HG02981 (cell line): ENCODE results near the gene SRP9.

Source experiments
- ATAC-seq: cut with Tn5 transposase; IDR thresholded peaks from one replicate; pipeline ENCODE4 v1.9.1; 2021; ENCODE audit warnings: mild to moderate bottlenecking, moderate library complexity; ENCODE audit not compliant: unreplicated experiment

The SRP9 gene, protein sequence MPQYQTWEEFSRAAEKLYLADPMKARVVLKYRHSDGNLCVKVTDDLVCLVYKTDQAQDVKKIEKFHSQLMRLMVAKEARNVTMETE

GRCh38 chr1:225777583-225778336, at the start of gene SRP9:
TSS of gene SRP9 (plus strand) at chr1:225777826. CDS start at chr1:225777941, 115 bp downstream.
- peak; percentile 99 for ATAC-seq

GRCh38 chr1:225731491-225731890, 46.1 kb upstream of the SRP9 start:
- ATAC-seq: no peak

- no peak for ATAC-seq
Measured at GRCh38 chr1:225733254-225733653, 44.4 kb upstream of the SRP9 start.

DNA sequence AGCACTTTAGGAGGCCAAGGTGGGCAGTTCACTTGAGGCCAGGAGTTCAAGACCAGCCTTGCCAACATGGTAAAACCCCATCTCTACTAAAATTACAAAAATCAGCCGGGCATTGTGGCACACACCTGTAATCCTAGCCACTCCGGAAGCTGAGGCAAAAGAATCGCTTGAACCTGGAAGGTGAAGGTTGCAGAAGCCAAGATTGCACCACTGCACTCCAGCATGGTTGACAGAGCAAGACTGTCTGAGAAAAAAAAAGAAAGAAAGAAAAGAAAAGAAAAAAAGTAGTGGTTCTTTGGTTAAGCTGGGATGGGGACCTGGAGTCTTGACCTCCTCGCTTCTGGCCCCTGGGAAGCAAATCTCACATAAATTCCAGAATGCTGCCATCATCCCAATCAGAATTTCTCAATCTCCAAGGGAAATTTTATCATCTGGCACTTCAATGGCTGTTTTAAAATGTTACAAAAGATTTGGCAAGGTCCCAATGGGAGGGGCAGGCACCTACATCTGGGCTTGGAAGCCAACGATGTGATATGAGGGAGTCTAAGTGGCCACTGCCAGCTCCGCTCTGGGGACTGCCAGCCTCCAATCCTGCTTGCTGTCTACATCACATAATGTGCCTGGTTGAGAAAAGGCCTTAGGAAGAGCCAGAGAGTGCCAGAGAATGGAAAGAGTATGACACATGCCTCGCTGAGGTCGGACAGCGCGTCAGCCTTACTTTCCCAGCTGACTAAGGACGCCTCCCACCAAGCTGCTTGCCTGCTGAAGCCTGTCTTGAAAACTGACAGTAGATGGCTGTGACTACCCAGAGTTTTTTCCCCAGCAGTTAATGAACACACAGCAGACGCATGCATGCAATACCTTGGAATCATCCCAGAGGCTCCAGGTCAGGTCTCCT, 42.1 kb upstream of the SRP9 start:
- no peak for ATAC-seq

DNA sequence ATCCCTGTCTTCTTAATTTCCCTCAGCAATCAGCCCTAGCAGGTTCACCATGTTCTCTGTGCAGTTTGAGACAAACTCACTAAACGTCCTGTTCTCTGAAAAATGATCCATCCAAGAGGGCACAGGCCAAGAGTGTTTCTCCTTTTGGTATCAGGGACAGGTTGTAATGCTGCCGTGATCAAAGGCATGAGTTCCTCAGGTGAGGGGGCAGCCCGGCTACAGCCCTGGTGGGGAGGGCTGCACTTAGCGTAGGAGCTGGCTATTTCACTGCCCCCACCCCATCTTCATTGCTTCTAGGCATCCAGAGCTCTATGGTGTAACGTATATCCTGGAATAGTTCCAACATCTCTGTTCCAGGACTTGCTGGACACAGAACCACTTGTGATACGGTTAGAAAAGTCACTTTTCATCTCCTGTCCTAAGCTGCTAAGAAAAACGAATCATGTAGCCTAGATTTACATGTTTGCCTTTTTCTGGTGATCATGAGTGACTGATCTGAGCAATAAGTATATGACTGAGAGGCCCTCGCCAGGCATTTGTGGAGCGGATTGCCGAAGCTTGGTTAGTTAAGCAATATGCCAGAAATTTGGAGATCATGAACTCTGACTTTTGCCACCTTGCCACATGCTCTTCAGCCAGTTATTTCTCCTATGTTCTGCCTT, 41.1 kb upstream of the SRP9 start:
- no peak for ATAC-seq

DNA sequence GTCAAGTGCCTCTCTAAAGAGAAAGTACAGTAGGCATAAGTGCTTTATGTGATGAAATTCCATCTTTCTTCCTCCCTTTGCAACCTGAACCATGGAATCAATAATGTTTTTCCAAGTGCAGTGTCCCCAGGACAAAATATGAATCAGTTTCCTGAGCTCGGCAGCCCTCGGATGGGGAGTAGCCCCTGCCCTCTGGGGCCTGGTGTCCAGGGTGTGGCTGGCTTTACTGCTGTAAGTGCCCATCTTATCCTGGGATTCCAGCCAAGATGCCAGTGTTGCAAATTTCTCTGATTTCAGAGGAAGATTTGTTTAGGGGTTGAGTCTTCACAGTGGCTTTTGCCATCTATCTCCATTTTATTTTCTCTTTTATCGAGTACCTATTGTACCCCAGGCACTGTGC, 40.5 kb upstream of the SRP9 start:
- ATAC-seq: no peak

DNA sequence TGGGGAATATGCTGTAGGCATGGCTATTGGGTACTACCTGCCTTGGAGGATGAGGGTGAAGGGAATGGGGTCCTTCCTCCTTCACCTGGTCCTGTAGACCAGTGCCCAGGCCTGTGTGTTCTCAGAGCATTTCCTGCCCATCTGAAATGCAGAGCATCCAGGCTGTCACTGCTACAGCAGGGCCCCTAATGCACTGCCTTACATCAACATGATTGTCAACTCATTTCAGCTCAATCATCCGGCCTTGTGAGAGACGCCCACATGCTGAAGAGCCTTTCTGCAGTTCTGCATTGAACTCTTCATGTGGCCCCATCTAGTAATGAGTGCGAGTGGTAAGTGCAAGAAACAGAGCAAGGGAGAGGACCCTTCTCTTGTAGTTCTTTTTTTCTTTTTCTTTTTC, 39.8 kb upstream of the SRP9 start:
- ATAC-seq: no peak

DNA sequence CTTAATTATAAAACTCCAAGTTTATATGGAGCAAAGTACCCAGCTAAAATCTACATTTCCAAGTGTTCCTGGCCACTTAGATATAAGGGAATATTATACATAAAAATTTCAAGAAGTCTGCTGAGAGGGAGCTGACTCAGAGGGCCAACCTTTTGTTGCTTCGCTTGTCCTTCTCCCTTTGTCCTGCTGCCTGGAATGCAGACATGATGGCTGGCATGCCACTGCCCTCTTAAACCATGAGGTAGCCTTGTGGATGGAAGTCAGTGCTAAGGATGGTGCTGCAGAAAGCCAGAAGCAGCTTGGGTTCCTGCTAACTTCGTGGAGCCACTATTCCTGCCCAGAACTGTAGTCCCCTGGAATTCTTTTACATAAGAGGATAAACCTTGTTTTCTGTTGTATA, 38.9 kb upstream of the SRP9 start:
- ATAC-seq: no peak

DNA sequence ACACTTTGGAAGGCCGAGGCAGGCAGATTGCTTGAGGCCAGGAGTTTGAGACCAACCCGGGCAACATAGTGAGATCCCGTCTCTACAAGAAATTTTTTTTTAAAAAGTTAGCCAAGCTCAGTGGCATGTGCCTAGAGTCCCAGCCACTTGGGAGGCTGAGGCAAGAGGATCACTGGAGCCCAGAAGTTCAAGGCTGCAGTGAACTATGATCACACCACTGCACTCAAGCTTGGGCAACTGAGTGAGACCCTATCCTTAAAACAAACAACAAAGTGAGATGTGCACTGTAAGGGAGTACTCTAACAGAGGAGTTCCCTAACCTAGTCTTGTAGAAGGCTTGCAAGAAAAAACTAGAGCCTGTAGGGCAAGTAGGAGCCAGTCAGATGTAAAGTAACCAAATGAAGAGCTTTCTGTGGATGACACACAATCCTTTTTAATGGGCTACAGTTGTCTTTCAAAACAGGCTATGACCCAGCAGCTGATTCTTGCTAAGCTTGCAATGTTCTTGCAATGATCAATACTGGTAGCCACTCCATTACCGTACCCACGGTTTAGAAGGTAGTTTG, 38.0 kb upstream of the SRP9 start:
- ATAC-seq: no peak

DNA sequence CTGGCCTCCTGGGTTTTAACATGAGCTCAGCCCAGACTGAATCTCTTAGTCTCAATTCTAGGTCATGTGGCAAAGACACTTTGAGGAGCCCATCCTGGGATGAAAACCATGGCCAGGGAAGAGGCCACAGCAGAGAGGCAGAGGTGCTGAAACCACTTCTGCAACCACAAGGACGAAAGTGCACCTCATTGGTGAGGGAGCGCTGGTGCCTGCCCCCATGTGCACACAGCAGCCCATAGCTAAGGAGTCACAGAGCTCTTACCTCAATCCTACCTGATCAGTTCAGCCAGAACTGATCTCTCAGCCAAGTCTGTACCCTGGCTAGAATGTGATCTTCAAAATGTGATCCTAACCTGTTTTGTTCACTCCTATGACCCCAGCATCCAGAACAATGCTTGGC, 32.9 kb upstream of the SRP9 start:
- no peak for ATAC-seq

GRCh38 chr1:225745273-225745672, 32.4 kb upstream of the SRP9 start:
- ATAC-seq: no peak

- no peak for ATAC-seq
Measured at GRCh38 chr1:225746361-225747179, 31.1 kb upstream of the SRP9 start.

DNA sequence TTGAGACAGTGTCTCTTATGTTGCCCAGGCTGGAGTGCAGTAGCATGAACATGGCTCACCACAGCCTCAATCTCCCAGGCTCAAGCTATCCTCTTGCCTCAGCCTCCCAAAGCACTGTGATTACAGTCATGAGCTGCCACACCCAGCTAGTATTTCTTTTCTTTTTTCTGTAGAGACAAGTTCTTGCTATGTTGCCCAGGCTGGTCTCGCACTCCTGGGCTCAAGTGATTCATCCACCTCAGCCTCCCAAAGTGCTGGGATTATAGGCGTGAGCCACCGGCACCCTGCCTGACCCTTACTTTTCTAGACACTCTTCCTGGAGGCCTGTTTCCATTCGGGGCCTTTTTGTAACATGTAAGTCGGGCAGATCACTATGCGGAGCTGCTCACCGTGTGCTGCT, 30.1 kb upstream of the SRP9 start:
- no peak for ATAC-seq

DNA sequence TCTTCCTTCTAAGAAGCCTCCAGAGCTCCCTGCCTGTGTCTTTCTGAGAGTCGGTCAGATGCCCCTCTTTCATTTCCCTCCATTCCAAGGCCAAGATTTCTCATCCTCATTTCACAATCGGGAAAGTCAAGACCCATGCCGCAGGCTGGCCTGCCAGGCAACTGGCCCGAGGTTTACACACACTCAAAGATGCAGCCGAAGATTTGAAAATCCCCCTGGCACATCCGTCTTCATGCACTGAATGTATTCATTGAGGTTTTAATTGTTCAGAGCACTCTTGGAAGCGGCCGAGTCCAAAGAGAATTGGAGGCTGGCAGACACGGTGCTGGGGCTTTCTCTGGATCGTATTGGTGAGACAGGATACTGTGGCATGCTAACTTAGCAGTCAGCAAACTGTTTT, 29.1 kb upstream of the SRP9 start:
- ATAC-seq: no peak

- no peak for ATAC-seq
Measured at GRCh38 chr1:225749706-225750105, 27.9 kb upstream of the SRP9 start.

GRCh38 chr1:225750420-225750819, 27.2 kb upstream of the SRP9 start:
- no peak for ATAC-seq

DNA sequence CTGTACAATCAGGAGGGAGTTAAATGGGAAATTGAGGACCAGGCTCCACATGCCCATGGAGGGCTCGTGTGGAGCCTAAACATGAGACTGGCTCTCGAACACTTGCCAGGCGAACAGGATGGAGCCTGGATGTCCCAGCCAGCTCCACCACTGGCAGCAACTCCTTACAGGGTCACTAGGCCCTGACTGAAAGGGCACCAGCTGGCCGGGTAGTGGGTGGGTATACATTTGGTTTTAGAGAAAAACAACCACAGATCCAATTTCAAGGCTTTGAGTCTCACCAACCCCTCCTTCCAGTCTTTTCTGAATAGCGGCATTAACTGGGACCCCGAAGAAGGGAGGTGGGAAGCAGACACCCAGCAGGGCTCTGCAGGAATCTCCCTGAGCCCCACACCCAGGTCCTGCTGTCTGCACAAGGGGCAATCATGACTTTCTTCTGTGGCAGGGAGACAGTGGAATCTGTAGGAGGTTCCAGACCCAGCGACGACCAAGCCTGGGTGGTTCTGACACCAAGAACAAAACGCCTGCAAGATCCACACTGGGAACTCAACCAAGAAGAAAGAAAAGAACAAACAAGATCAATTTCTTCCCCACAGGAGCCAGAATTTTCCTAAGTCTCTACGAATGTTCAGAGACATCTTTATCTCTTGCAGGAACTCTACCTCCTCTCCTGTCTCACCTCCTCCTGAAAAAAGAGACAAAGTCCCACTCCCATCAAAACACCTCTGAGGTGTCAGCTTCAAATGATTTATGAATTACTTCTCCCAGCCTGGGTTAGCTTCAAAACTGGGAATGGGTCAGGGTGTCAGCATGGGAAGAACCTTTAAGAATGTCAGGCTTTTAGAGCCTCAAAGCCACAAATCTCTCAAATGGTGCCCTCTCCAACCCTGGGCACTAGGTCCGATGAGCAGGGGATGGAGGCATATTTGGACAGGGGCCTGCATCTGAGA, 26.5 kb upstream of the SRP9 start:
- ATAC-seq: no peak

- no peak for ATAC-seq
Measured at GRCh38 chr1:225752245-225752644, 25.4 kb upstream of the SRP9 start.
